Mucosa of descending colon (tissue), 3 donors: ENCODE data around the gene TRIP11. TPM values are rescaled to one million over a fixed set of nuclear protein-coding genes. Genes with fewer than 3 reads are reported as not detected.

Source experiments
- ATAC-seq: fragments of 200-7000 bp; cut with Tn5 transposase; one replicate; pipeline ENCODE4 v1.9.1; 2020; ENCODE audit warnings: mild to moderate bottlenecking, moderate library complexity
- DNase-seq, 3 donors: peaks; one replicate each; pipeline ENCODE4 v3.0.0-alpha.2; 2020
- H3K36me3 ChIP-seq: fragments of 200-600 bp; one replicate; pipeline ENCODE4 v1.8.0; 2021; ENCODE audit warnings: low read depth, mild to moderate bottlenecking
- H3K4me1 ChIP-seq: fragments of 200-600 bp; one replicate; pipeline ENCODE4 v1.8.0; 2021; ENCODE audit warnings: low read depth, mild to moderate bottlenecking
- H3K4me3 ChIP-seq: fragments of 200-600 bp; one replicate; pipeline ENCODE4 v1.8.0; 2021; ENCODE audit warnings: mild to moderate bottlenecking
- H3K9me3 ChIP-seq: fragments of 200-600 bp; one replicate; pipeline ENCODE4 v1.8.0; 2021; ENCODE audit warnings: mild to moderate bottlenecking
- intact Hi-C, 2 donors: fragments of 100-400 bp; cut with DNase I in 1 of 2; cut with micrococcal nuclease in 1 of 2; formaldehyde crosslinking; loops; one replicate each; pipeline versions ENCODE4 v1.11.0 to v1.11.1; 2022; cut with DNase I, micrococcal nuclease
- total RNA-seq, 3 donors: library from RNA; stranded (reverse); fragmentation: NEBNext Ultra II Directional in 2 of 3; extraction: Animal tissue kit (Norgen Biotek cat#: 25700) in 2 of 3; gene quantifications; one replicate each; pipeline versions ENCODE4 v1.2.1 to v1.2.4, GENCODE V29; 2021 to 2023
- TF ChIP-seq, protein P1 (sequence below): fragments of 200-600 bp; IDR thresholded peaks from one replicate; pipeline ENCODE4 v1.8.0; 2022; ENCODE audit warnings: antibody characterized with exemption, mild to moderate bottlenecking
- donor health status: DM: no; HTN: no; CAD: no; lungs with moderate emphysema.
- donor health status: DM: no; HTN: no; CAD: no.
- donor health status: DM: no; HTN: yes; CAD: no.

Gene TRIP11
- total RNA-seq, 3 donors from 2014 or later = 48.1 to 67.3 (median 54.6) TPM

DNA sequence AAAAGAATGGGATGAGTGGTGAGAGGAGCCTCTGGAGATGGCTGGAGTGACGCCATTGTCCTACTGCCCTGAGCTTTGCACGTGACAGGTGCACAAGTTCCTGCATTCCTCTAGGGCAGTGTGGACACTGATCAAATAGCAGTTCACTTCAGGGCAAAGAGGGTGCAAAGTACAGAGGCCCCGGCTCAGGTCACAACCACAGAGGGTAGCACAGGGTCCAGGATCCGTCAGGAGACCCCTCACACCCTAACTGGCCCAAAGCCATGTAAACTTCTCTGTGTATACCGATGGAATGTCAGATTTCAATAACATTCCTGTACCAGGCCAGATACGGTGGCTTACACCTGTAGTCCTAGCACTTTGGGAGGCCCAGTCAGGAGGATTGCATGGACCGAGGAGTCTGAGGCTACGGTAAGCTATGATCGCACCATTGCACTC is 82.0 kb downstream of the TRIP11 start:
- intact Hi-C loops = no loop called here
- H3K4me3 ChIP-seq = no peak overlapping the region
- H3K36me3 ChIP-seq = no peaks in the 10 kb centered on the region
- H3K9me3 ChIP-seq = no peaks in the 10 kb centered on the region
- DNase-seq (no peak), ATAC-seq (peak; percentile 54)
- TF ChIP-seq, protein P1, sequence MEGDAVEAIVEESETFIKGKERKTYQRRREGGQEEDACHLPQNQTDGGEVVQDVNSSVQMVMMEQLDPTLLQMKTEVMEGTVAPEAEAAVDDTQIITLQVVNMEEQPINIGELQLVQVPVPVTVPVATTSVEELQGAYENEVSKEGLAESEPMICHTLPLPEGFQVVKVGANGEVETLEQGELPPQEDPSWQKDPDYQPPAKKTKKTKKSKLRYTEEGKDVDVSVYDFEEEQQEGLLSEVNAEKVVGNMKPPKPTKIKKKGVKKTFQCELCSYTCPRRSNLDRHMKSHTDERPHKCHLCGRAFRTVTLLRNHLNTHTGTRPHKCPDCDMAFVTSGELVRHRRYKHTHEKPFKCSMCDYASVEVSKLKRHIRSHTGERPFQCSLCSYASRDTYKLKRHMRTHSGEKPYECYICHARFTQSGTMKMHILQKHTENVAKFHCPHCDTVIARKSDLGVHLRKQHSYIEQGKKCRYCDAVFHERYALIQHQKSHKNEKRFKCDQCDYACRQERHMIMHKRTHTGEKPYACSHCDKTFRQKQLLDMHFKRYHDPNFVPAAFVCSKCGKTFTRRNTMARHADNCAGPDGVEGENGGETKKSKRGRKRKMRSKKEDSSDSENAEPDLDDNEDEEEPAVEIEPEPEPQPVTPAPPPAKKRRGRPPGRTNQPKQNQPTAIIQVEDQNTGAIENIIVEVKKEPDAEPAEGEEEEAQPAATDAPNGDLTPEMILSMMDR = no peak
- no peaks in the 10 kb centered on the region for H3K4me1 ChIP-seq

DNA sequence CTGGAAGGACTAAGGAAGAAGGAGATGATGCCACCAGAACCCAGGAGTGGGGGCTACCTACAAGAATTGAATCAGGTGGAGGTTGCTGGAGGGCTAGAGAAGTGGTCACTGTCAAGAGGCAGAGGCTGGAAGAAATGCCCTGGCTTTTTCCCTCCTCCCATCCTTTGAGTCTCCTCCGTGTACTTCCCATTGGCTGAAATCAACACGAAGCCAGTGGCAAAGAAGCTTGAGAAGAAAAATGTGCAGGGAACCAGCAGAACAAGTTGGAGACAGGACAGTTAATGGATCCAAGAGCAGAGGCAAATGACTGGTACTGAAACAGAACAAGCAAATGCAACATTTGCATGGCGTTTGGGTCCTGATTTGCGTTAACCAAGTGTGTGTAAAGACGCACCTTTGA is 83.2 kb downstream of the TRIP11 start:
- TF ChIP-seq, protein P1 = no peak
- DNase-seq = no peak
- Histone ChIP-seq H3K36me3 (no peaks in the 10 kb centered on the region), H3K9me3 (no peaks in the 10 kb centered on the region), H3K4me3 (no peak overlapping the region), H3K4me1 (no peaks in the 10 kb centered on the region)
- ATAC-seq = no peak
- intact Hi-C loops = no loop called here

DNA sequence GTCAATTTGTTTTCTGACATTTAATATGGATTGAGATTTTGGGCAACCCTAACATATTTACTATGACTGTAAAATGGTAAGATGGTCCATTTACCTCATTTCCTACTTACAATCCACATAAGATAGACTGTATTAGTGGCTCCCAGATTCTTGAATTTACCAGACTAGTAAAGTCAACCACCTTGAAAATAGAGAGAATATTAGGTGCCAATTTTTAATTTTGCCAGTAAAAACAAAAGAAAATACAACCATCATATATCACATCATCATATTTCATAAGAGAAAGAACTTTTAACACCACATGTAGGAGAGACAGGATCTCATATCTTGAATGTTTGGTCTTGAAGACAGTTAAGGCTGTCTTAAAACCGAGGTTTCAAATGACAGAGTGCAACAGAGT is 84.7 kb downstream of the TRIP11 start:
- DNase-seq (no peak), ATAC-seq (no peak)
- intact Hi-C loops = no loop called here
- TF ChIP-seq, protein P1 = no peak
- no peaks in the 10 kb centered on the region for H3K36me3 ChIP-seq
- H3K4me1 ChIP-seq = no peaks in the 10 kb centered on the region
- H3K9me3 ChIP-seq = no peaks in the 10 kb centered on the region
- no peak overlapping the region for H3K4me3 ChIP-seq

DNA sequence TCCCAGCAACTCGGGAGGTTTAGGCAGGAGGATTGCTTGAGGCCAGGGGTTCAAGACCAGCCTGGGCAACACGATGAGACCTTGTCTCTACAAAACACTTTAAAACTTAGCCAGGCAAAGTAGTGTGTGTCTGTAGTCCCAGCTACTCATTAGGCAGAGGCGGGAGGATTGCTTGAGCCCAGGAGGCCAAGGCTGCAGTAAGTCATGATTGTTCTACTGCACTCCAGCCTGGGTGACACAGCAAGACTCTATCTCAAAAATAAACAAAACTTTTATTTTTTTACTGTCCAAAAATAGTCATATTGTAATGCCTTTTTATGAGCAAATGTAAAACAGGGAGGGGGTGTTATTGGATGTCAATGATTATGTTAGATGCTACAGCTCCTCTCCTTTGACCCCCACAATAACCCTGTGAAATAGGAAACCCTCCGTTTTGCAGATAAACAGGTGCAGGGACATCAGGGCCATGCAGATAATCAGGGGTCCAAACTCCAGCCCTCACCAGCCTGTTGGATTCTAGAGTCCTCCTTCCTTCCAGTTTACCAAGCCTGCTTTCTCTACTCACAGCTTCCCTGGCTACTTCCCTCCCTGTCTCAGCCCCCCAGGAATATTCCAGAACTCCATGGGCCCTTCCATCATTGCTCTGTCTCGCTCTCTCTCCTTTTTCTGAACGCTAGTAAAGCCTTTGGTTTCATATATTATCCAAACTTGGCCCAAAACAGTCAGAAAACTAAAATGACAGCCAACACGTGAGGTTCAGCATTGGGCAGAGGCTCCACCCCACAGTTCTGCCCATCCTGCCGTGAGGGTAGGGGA is 86.5 kb downstream of the TRIP11 start:
- Histone ChIP-seq H3K4me3 (no peak overlapping the region), H3K4me1 (no peaks in the 10 kb centered on the region), H3K9me3 (no peaks in the 10 kb centered on the region), H3K36me3 (no peaks in the 10 kb centered on the region)
- DNase-seq (no peak), ATAC-seq (no peak)
- intact Hi-C loops = no loop called here
- TF ChIP-seq, protein P1 = no peak

DNA sequence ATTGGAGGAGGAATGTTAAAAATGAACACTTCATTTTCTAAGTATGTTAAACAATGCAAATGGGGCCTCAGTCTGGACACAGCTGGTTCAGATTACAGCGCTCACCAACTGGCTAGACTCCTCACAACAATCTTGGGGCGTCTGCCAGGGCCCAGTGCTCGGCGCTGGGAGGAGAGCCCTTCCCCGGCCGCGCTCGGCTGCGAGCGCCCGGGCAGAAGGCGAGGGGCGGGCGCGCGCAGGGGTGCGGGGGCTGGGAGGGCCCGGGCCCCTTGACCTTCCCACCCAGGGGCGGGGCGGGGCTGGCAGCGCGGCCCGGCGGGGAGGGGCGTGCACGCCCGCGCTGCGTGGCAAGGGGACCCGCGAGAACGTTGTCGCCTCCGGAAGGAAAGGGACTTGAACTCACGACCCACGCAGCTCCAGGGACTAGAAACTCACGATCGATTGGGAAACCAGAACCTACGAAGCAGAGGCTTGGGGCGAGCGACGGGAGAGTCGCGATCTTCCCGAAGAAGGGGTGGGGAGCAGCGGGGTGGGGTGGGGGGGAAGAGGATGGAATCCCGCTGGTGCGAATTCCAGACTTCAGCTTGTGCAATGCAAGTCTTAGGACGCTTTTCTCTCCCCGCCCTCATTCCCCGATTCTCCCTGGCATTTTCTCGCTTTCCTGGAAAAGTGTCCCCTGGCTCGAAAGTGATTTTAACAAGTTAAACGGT is 92.2 kb downstream of the TRIP11 start, which contains the start of gene FBLN5:
Gene FBLN5 (minus strand): TSS at position 220 of the 710 bp plus-strand sequence. CDS start 465 bp downstream, outside the sequence.
- Histone ChIP-seq H3K4me3 (no peak within 1 kb of the TSS), H3K36me3 (no peaks in the 10 kb centered on the region), H3K9me3 (no peaks in the 10 kb centered on the region), H3K4me1 (peaks cover 7% of the 10 kb centered on the region)
- TF ChIP-seq, protein P1 = no peak
- DNase-seq = peak; percentile 32 to 58 (median 51)
- ATAC-seq = peak; percentile 80
- intact Hi-C loops = no loop called here
